HCT116 (cell line): ENCODE measurements around the gene ERMARD.

Experiments
- EZH2 ChIP-seq: fragments of 200-600 bp; sonication (generic); IDR thresholded peaks from 2 replicates; pipeline ENCODE4 v1.6.1; 2017; ENCODE audit warnings: antibody characterized with exemption, mixed run types
- EZH2phosphoT487 ChIP-seq: fragments of 200-600 bp; IDR thresholded peaks from 2 replicates; pipeline ENCODE4 v1.6.1; 2018; ENCODE audit warnings: antibody characterized with exemption, borderline replicate concordance
- JUND ChIP-seq: IDR thresholded peaks from 2 replicates; pipeline ENCODE4 v1.6.1; 2012
- POLR2A ChIP-seq: IDR thresholded peaks from 2 replicates; pipeline ENCODE4 v1.7.0; 2011; ENCODE audit warnings: borderline replicate concordance; ENCODE audit not compliant: insufficient read depth, insufficient read length; ENCODE audit errors: extremely low read depth
- POLR2AphosphoS5 ChIP-seq: IDR thresholded peaks from 2 replicates; pipeline ENCODE4 v1.6.1; 2011; ENCODE audit warnings: mild to moderate bottlenecking, low read depth, low read length, moderate library complexity
- RAD21 ChIP-seq: IDR thresholded peaks from 2 replicates; pipeline ENCODE4 v1.6.1; 2012; ENCODE audit warnings: low read depth, mild to moderate bottlenecking
- SIN3A ChIP-seq: IDR thresholded peaks from 2 replicates; pipeline ENCODE4 v1.6.1; 2012; ENCODE audit warnings: low read depth
- SP1 ChIP-seq: IDR thresholded peaks from 2 replicates; pipeline ENCODE4 v1.6.1; 2012; ENCODE audit warnings: low read depth
- TCF7L2 ChIP-seq: IDR thresholded peaks from 2 replicates; pipeline ENCODE4 v1.7.0; 2011; ENCODE audit warnings: borderline replicate concordance, inconsistent platforms; ENCODE audit not compliant: insufficient read depth, insufficient read length; ENCODE audit errors: extremely low read depth
- YY1 ChIP-seq: IDR thresholded peaks from 2 replicates; pipeline ENCODE4 v1.6.1; 2011; ENCODE audit warnings: low read length, low read depth, moderate library complexity, mild to moderate bottlenecking; ENCODE audit not compliant: insufficient replicate concordance; ENCODE audit errors: extremely low read depth
- ZFX ChIP-seq: fragments of 450-650 bp; IDR thresholded peaks from 2 replicates; pipeline ENCODE4 v1.6.1; 2017
- ZNF274 ChIP-seq: fragments of 200-500 bp; sonication (Bioruptor generic); IDR thresholded peaks from 2 replicates; pipeline ENCODE4 v1.6.1; 2014; ENCODE audit warnings: mild to moderate bottlenecking, low read depth, low read length, inconsistent platforms
- TF ChIP-seq, protein P1 (sequence below), 3 experiments: fragments of 200-600 bp in 1 of 3; sonication (generic) in 1 of 3; IDR thresholded peaks in 2 of 3; conservative IDR thresholded peaks in 1 of 3; 2 replicates each; pipeline ENCODE4 v1.5.1; 2012 to 2017; ENCODE audit warnings: low read depth in 2 of 3, low read length in 2 of 3, antibody characterized with exemption in 1 of 3, borderline replicate concordance in 1 of 3, control low read depth in 1 of 3, mild to moderate bottlenecking in 1 of 3, mixed read lengths in 1 of 3, mixed run types in 1 of 3, moderate library complexity in 1 of 3; ENCODE audit not compliant: insufficient read depth in 1 of 3
- TF ChIP-seq, protein P2 (sequence below): IDR thresholded peaks from 2 replicates; pipeline ENCODE4 v1.6.1; 2012; ENCODE audit warnings: low read depth

DNA sequence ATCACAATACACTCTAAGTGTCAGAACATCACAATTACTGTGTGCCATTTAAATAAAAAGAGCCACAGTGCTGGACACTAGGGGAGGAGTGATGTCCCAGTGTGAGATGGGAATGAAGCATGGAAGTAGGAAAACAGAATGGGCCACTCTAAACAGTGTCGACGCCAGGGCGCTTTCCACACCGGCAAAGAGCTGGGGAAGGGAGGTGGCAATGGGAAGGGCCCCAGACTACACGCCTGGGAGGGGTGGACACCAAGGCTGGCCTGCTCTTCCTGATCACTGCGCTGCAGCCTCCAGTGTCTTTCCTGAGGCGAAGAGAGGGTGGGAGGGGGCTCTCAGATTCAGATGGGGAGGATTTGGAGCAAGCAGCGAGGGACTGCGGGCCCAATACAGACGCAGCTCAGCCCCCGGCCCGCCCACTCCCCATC, 75.9 kb downstream of the ERMARD start:
- TF ChIP-seq, protein P1, sequence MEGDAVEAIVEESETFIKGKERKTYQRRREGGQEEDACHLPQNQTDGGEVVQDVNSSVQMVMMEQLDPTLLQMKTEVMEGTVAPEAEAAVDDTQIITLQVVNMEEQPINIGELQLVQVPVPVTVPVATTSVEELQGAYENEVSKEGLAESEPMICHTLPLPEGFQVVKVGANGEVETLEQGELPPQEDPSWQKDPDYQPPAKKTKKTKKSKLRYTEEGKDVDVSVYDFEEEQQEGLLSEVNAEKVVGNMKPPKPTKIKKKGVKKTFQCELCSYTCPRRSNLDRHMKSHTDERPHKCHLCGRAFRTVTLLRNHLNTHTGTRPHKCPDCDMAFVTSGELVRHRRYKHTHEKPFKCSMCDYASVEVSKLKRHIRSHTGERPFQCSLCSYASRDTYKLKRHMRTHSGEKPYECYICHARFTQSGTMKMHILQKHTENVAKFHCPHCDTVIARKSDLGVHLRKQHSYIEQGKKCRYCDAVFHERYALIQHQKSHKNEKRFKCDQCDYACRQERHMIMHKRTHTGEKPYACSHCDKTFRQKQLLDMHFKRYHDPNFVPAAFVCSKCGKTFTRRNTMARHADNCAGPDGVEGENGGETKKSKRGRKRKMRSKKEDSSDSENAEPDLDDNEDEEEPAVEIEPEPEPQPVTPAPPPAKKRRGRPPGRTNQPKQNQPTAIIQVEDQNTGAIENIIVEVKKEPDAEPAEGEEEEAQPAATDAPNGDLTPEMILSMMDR (IDR thresholded peaks at IDR 0.05 in 2 of 3, conservative IDR thresholded peaks at IDR 0.05 in 1 of 3; ENCODE audit: borderline replicate concordance in 1 of 3, insufficient read depth in 1 of 3, low read depth in 2 of 3, low read length in 2 of 3) = no peak
- TF ChIP-seq, protein P2, sequence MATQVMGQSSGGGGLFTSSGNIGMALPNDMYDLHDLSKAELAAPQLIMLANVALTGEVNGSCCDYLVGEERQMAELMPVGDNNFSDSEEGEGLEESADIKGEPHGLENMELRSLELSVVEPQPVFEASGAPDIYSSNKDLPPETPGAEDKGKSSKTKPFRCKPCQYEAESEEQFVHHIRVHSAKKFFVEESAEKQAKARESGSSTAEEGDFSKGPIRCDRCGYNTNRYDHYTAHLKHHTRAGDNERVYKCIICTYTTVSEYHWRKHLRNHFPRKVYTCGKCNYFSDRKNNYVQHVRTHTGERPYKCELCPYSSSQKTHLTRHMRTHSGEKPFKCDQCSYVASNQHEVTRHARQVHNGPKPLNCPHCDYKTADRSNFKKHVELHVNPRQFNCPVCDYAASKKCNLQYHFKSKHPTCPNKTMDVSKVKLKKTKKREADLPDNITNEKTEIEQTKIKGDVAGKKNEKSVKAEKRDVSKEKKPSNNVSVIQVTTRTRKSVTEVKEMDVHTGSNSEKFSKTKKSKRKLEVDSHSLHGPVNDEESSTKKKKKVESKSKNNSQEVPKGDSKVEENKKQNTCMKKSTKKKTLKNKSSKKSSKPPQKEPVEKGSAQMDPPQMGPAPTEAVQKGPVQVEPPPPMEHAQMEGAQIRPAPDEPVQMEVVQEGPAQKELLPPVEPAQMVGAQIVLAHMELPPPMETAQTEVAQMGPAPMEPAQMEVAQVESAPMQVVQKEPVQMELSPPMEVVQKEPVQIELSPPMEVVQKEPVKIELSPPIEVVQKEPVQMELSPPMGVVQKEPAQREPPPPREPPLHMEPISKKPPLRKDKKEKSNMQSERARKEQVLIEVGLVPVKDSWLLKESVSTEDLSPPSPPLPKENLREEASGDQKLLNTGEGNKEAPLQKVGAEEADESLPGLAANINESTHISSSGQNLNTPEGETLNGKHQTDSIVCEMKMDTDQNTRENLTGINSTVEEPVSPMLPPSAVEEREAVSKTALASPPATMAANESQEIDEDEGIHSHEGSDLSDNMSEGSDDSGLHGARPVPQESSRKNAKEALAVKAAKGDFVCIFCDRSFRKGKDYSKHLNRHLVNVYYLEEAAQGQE = no peak
- no peak for TF ChIP-seq SIN3A
- no peak for TF ChIP-seq ZFX
- TF ChIP-seq RAD21 = no peak
- TF ChIP-seq POLR2AphosphoS5 = no peak
- TF ChIP-seq JUND = no peak
- TF ChIP-seq POLR2A = no peak
- no peak for TF ChIP-seq EZH2
- TF ChIP-seq ZNF274 = no peak
- TF ChIP-seq TCF7L2 = no peak
- no peak for TF ChIP-seq SP1
- TF ChIP-seq YY1 = no peak
- TF ChIP-seq EZH2phosphoT487 = no peak
